Aorta (tissue), 5 donors: ENCODE data around the gene JAK1. TPM values are rescaled to one million over a fixed set of nuclear protein-coding genes. Genes with fewer than 3 reads are reported as not detected.

ENCODE experiments used
- ATAC-seq: fragments of 200-7000 bp; cut with Tn5 transposase; one replicate; pipeline ENCODE4 v1.9.1; 2022; ENCODE audit warnings: moderate library complexity; ENCODE audit not compliant: low FRiP score
- DNase-seq, 2 donors: peaks; one replicate each; pipeline ENCODE4 v3.0.0-alpha.2; 2020
- H3K27ac ChIP-seq, 2 donors: one replicate each; pipeline ENCODE4 v1.5.1; 2013; ENCODE audit warnings: low read length in 2 of 2, mild to moderate bottlenecking in 2 of 2, moderate library complexity in 2 of 2, control low read depth in 1 of 2, inconsistent platforms in 1 of 2, low read depth in 1 of 2
- H3K27me3 ChIP-seq, 2 donors: one replicate each; pipeline ENCODE4 v1.6.1; 2013; ENCODE audit warnings: control low read depth in 1 of 2, low read length in 1 of 2, mild to moderate bottlenecking in 1 of 2, moderate library complexity in 1 of 2; ENCODE audit not compliant: insufficient read depth in 2 of 2, control insufficient read depth in 1 of 2
- H3K36me3 ChIP-seq, 2 donors: one replicate each; pipeline ENCODE4 v1.6.1; 2013; ENCODE audit warnings: control low read depth in 1 of 2, low read length in 1 of 2, mild to moderate bottlenecking in 1 of 2; ENCODE audit not compliant: insufficient read depth in 2 of 2, control insufficient read depth in 1 of 2
- H3K4me1 ChIP-seq, 2 donors: one replicate each; pipeline ENCODE4 v1.6.1; 2013; ENCODE audit warnings: low read length in 2 of 2, control low read depth in 1 of 2, mild to moderate bottlenecking in 1 of 2, moderate library complexity in 1 of 2; ENCODE audit not compliant: insufficient read depth in 2 of 2, control insufficient read depth in 1 of 2
- H3K4me3 ChIP-seq, 2 donors: one replicate each; pipeline ENCODE4 v1.5.1; 2013; ENCODE audit warnings: low read length in 2 of 2, control low read depth in 1 of 2, mild to moderate bottlenecking in 1 of 2
- H3K9me3 ChIP-seq: one replicate; pipeline ENCODE4 v1.6.1; 2013; ENCODE audit warnings: mild to moderate bottlenecking, low read length; ENCODE audit not compliant: control insufficient read depth
- WGBS, 2 donors: extraction: QIAGEN DNeasy Blood & Tissue Kit; methylation state at CpG; one replicate each; pipeline ENCODE4 v1.1.7; 2013; 5-methylcytosine and 5-hydroxymethylcytosine counted together
- intact Hi-C, 2 donors: fragments of 100-400 bp; cut with DNase I; formaldehyde crosslinking; loops; one replicate each; pipeline versions ENCODE4 v1.14.2 to v1.15.0; 2022
- polyA plus RNA-seq, 2 donors: library from polyadenylated mRNA; stranded (reverse); fragments of 200-250 nt; gene quantifications; one replicate each; pipeline ENCODE4 v1.2.3, GENCODE V29; 2013
- total RNA-seq, 2 donors: library from RNA; stranded (reverse); fragmentation: NEBNext Ultra II Directional; extraction: Animal tissue kit (Norgen Biotek cat#: 25700); gene quantifications; one replicate each; pipeline ENCODE4 v1.2.1, GENCODE V29; 2021
- donor health status: healthy with polysubstance abuse.
- donor health status: Bipolar disorder and iron deficiency.
- donor health status: DM: no; HTN: no; CAD: no.
- donor health status: DM: no; HTN: no; CAD: no.
- donor health status: DM: yes; HTN: yes; CAD: no.

JAK1 gene
- total and polyA plus RNA-seq, 4 donors = 24.3 to 132 (median 74.6) TPM

DNA sequence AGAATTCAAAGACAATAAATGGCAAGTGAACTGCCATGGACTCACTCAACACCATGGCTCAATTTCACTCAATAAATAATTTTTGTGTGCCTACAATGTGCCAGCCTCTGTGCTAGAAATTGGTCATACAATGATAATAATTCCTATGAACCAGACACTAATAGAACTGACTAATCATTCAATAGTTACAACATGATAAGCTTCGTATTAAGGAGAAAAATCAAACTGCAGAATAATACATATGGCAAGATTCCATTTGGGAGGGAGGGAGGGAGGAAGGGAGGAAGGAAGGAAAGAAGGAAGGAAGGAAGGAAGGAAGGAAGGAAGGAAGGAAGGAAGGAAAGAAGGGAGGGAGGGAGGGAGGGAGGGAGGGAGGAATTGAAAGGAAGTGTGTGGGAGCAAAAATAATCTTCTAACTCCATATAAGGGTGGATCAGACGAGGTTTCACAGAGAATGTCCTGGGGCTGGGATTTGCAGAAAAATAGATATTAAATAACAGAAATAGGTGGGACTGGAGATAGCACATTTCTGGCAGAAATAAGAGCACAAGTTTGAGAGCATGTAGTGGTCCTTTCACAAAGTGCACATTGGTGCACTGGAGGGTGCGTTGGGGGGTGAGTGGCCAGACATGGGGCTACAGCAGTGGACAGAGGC lies 52.9 kb downstream of the JAK1 start:
- Histone ChIP-seq H3K4me3 (no peak overlapping the region), H3K27me3 (no peaks in the 10 kb centered on the region), H3K36me3 (no peaks in the 10 kb centered on the region), H3K4me1 (peaks cover 0 to 5% of the 10 kb centered on the region in 2 donors), H3K27ac (no peak overlapping the region), H3K9me3 (no peaks in the 10 kb centered on the region)
- 68 to 69% methylated on average over 3 of the region's 3 CpGs for WGBS, 2 donors
- intact Hi-C loops = no loop called here
- no peak for ATAC-seq
- DNase-seq = no peak

DNA sequence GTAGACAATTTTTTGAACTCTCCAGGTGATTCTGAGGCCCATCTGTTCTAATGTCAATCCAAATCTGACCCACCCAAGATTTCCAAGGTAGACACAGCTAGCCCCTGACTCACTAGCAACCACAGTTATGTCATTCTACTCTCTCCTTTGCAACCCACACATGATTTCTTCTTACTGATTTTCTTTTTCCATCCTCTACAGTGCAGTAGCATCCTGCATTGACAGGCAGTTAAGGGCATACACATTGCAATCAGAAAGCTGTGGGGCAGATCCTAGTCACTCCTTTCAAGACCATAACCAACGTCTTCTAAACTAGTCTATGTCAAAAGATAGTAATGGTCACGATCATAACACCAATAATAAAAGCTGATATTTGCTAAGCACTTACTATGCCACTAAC lies 54.2 kb downstream of the JAK1 start:
- Histone ChIP-seq H3K27me3 (no peaks in the 10 kb centered on the region), H3K36me3 (no peaks in the 10 kb centered on the region), H3K4me3 (no peak overlapping the region), H3K27ac (no peak overlapping the region), H3K4me1 (peaks cover 0 to 2% of the 10 kb centered on the region in 2 donors), H3K9me3 (no peaks in the 10 kb centered on the region)
- intact Hi-C loops = no loop called here
- 86 to 87% methylated on average over 2 of the region's 2 CpGs for WGBS, 2 donors
- no peak for DNase-seq
- no peak for ATAC-seq

DNA sequence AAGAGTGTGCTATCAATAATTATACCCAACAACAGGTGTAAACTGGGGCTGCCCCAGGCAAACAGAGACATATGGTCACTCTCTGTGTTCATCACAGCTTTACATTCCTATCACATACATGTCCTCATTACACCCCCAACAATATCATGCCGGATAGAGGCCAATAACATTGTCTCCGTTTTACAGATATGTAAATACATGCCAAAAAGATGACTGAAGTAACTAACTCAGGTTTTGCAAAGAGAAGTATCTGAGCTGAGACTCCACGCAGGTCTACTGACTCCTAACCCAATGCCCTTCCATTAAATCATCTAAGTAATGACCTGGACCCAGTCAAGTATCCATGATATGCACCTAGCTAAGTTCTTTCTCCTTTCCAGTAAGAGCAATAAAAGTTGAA lies 55.0 kb downstream of the JAK1 start:
- Histone ChIP-seq H3K36me3 (no peaks in the 10 kb centered on the region), H3K27me3 (no peaks in the 10 kb centered on the region), H3K4me3 (no peak overlapping the region), H3K27ac (no peak overlapping the region), H3K4me1 (peaks cover 0 to 6% of the 10 kb centered on the region in 2 donors), H3K9me3 (no peaks in the 10 kb centered on the region)
- intact Hi-C loops = no loop called here
- DNase-seq = no peak
- no peak for ATAC-seq
- 63 to 86% methylated on average over 3 of the region's 3 CpGs for WGBS, 2 donors

DNA sequence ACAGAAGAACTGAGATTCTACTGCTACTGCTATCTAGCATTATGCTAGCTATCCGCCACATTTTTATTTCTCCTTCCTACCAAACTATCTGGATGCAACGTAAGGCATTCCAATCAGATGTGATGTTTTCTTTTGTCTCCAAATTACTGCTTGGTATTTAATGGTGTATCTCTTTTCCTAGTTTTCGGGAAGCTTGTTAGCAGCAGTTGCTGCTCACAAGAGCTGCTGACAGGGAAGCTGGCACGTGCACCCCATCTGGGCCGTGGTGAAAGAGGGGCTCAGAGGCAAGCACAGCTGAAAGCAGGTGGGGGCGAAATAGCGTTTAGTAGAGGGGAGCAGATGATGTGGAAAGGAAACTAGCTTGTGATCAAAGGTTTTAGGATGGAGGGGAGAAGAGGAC lies 57.3 kb downstream of the JAK1 start:
- Histone ChIP-seq H3K27ac (no peak overlapping the region), H3K4me3 (no peak overlapping the region), H3K9me3 (no peaks in the 10 kb centered on the region), H3K27me3 (no peaks in the 10 kb centered on the region), H3K36me3 (no peaks in the 10 kb centered on the region), H3K4me1 (peaks cover 0 to 4% of the 10 kb centered on the region in 2 donors)
- no peak for ATAC-seq
- intact Hi-C loops = no loop called here
- no peak for DNase-seq
- 86 to 88% methylated on average over 7 of the region's 7 CpGs for WGBS, 2 donors

DNA sequence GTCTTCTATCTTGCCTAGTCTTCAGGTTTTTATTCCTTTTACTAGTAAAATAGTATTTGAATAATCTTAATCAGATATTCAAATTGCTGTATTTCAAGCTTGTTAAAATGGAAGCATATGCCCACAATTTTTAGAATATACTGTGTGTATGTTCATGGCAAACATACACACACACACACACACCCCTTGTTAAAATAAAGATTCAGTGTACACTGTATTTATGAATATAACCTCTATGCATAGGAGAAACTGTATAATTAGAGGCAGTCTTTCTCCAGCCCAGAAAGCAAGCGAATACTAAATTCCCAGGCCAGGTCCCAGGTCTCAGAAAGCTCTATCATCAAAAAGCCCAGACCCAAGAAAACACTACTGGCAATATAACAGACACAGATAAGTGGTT lies 57.8 kb downstream of the JAK1 start:
- peaks cover 0 to 4% of the 10 kb centered on the region in 2 donors for H3K4me1 ChIP-seq
- WGBS, 2 donors = 97 to 99% methylated on average over 1 of the region's 1 CpG
- H3K4me3 ChIP-seq = no peak overlapping the region
- H3K27me3 ChIP-seq = no peaks in the 10 kb centered on the region
- ATAC-seq (no peak), DNase-seq (no peak)
- intact Hi-C loops = no loop called here
- no peaks in the 10 kb centered on the region for H3K9me3 ChIP-seq
- no peak overlapping the region for H3K27ac ChIP-seq
- no peaks in the 10 kb centered on the region for H3K36me3 ChIP-seq

DNA sequence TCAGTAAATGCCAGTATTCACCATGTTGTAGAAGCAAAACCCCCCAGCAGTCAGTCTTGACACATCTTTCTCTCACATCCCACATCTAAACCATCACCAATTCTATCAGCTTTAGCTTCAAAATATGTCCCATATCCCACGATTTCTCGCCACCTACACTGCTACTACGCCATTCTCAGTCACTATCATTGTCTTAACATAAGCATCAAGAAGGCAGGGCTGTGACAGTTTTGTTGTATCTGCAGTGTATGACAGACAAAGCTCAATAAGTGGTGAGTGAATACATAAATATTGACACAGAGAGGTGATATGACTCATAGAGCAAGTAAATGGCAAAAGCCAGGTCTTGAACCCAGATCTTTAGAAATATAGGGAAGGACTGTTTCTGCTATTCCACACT lies 59.9 kb downstream of the JAK1 start:
- DNase-seq = no peak
- intact Hi-C loops = no loop called here
- H3K27ac ChIP-seq = no peak overlapping the region
- no peaks in the 10 kb centered on the region for H3K27me3 ChIP-seq
- no peak for ATAC-seq
- no peaks in the 10 kb centered on the region for H3K36me3 ChIP-seq
- no peak overlapping the region for H3K4me3 ChIP-seq
- H3K9me3 ChIP-seq = no peaks in the 10 kb centered on the region
- 77 to 97% methylated on average over 3 of the region's 3 CpGs for WGBS, 2 donors
- H3K4me1 ChIP-seq = peaks cover 0 to 4% of the 10 kb centered on the region in 2 donors

DNA sequence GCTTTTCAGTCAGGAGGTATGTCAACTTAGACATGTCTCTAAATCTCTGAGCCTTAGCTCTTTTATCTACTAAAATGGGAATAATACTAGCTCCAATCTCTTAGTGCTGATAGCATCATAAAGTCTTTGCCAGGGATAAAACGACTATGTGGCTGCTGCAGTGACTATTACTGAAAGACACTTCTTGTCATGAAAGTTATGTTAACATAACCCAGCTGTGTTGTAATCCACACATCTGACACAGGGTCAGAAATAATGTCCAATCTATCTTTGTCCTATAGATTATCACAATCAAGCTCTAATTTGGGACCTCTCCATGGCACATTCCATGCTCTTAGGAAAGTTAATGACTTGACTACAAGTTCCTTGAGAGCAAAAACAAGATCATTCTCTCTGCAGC lies 62.8 kb downstream of the JAK1 start:
- no peaks in the 10 kb centered on the region for H3K27me3 ChIP-seq
- intact Hi-C loops = no loop called here
- H3K36me3 ChIP-seq = no peaks in the 10 kb centered on the region
- H3K9me3 ChIP-seq = no peaks in the 10 kb centered on the region
- H3K4me3 ChIP-seq = no peak overlapping the region
- H3K4me1 ChIP-seq = peaks cover 0 to 5% of the 10 kb centered on the region in 2 donors
- WGBS, 2 donors = 39 to 51% methylated on average over 1 of the region's 1 CpG
- DNase-seq (no peak), ATAC-seq (no peak)
- H3K27ac ChIP-seq = no peak overlapping the region

DNA sequence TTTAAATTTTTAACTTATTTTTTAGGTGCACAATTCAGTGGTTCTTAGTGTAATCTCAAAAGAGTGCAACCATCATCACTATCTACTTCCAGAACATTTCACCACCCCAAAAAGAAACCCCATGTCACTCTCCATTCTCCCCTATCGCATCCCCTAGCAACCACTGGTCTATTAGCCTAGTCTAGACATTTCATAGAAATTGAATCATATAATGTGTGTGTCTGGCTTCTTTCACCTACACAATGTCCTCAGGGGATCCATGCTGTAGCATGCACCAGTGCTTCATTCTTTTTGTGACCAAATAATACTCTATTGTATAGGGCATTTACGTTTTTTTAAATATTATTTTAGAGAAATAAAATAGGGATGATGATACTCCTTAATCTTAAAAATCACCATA lies 64.7 kb downstream of the JAK1 start:
- H3K36me3 ChIP-seq = no peaks in the 10 kb centered on the region
- H3K4me3 ChIP-seq = no peak overlapping the region
- DNase-seq = no peak
- H3K4me1 ChIP-seq = peaks cover 0 to 6% of the 10 kb centered on the region in 2 donors
- 93% methylated on average over 2 of the region's 2 CpGs for WGBS, 2 donors
- H3K27ac ChIP-seq = no peak overlapping the region
- no peak for ATAC-seq
- no peaks in the 10 kb centered on the region for H3K9me3 ChIP-seq
- no peaks in the 10 kb centered on the region for H3K27me3 ChIP-seq
- intact Hi-C loops = no loop called here

DNA sequence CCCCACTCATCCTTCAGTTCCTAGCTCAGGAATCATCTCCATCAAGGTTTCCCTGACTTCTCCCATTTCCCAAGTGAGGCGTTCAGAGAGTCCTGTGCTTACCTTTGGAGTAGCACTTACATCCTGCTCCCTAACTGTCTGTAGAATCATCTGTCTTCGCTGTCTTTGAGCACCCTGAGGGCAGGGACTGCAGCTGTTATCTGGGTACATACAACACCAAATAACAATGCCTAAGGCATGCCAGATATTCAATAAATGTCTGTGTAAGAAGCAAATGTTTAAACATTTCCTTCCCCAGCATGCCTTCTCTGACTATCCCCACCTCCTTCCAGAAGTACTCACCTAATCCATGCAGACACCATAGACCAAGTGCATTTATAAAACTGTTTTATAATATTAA lies 65.4 kb downstream of the JAK1 start:
- no peak overlapping the region for H3K4me3 ChIP-seq
- no peaks in the 10 kb centered on the region for H3K9me3 ChIP-seq
- 92 to 96% methylated on average over 2 of the region's 2 CpGs for WGBS, 2 donors
- ATAC-seq (no peak), DNase-seq (no peak)
- H3K36me3 ChIP-seq = no peaks in the 10 kb centered on the region
- no peaks in the 10 kb centered on the region for H3K27me3 ChIP-seq
- H3K4me1 ChIP-seq = peaks cover 0 to 2% of the 10 kb centered on the region in 2 donors
- intact Hi-C loops = no loop called here
- H3K27ac ChIP-seq = no peak overlapping the region
